Endothelial cell of umbilical vein (primary cell): ENCODE data around the gene KCNN3.

Source experiments
- CTCF ChIP-seq, 2 donors: IDR thresholded peaks; 1 replicate in 1 of 2; 2 replicates in 1 of 2; pipeline ENCODE4 v1.5.1; 2011; ENCODE audit warnings: low read length in 2 of 2, mild to moderate bottlenecking in 2 of 2, moderate library complexity in 2 of 2, control low read depth in 1 of 2, inconsistent platforms in 1 of 2, low read depth in 1 of 2; ENCODE audit not compliant: insufficient read depth in 1 of 2; ENCODE audit errors: extremely low read depth in 1 of 2
- EZH2 ChIP-seq: IDR thresholded peaks from 2 replicates; pipeline ENCODE4 v1.6.1; 2012; ENCODE audit warnings: borderline replicate concordance, low read depth, mild to moderate bottlenecking, moderate library complexity, low read length, inconsistent platforms; ENCODE audit not compliant: severe bottlenecking
- FOS ChIP-seq: IDR thresholded peaks from 2 replicates; pipeline ENCODE4 v1.6.1; 2011; ENCODE audit warnings: mild to moderate bottlenecking, low read length, moderate library complexity, borderline replicate concordance; ENCODE audit not compliant: insufficient read depth
- GATA2 ChIP-seq: IDR thresholded peaks from 2 replicates; pipeline ENCODE4 v1.7.0; 2011; ENCODE audit warnings: low read depth, mild to moderate bottlenecking, moderate library complexity, mixed read lengths, low read length; ENCODE audit not compliant: insufficient read length, insufficient read depth
- JUN ChIP-seq: IDR thresholded peaks from 2 replicates; pipeline ENCODE4 v1.6.1; 2011; ENCODE audit warnings: borderline replicate concordance, low read depth; ENCODE audit not compliant: insufficient read length, insufficient read depth
- MYC ChIP-seq: IDR thresholded peaks from one replicate; pipeline ENCODE4 v1.6.1; 2011; ENCODE audit warnings: mild to moderate bottlenecking, low read depth, low read length
- POLR2A ChIP-seq: IDR thresholded peaks from 2 replicates; pipeline ENCODE4 v1.6.1; 2012; ENCODE audit warnings: low read depth, mild to moderate bottlenecking, control low read depth, low read length
- POLR2AphosphoS5 ChIP-seq: IDR thresholded peaks from 2 replicates; pipeline ENCODE4 v1.6.1; 2012; ENCODE audit warnings: low read depth, mild to moderate bottlenecking, control low read depth, low read length, moderate library complexity; ENCODE audit not compliant: insufficient read depth

- TF ChIP-seq POLR2A (no peak), CTCF (IDR thresholded peaks at IDR 0.05; ENCODE audit: extremely low read depth in 1 of 2, insufficient read depth in 1 of 2, low read depth in 1 of 2, low read length in 2 of 2) (peak; percentile 17 to 23), JUN (no peak), FOS (no peak), MYC (no peak), POLR2AphosphoS5 (no peak), GATA2 (no peak), EZH2 (no peak)
Observed at GRCh38 chr1:154752273-154753030, 117.6 kb downstream of the KCNN3 start.
